ENCODE measurements around the gene DIAPH2.

The DIAPH2 gene

DNA sequence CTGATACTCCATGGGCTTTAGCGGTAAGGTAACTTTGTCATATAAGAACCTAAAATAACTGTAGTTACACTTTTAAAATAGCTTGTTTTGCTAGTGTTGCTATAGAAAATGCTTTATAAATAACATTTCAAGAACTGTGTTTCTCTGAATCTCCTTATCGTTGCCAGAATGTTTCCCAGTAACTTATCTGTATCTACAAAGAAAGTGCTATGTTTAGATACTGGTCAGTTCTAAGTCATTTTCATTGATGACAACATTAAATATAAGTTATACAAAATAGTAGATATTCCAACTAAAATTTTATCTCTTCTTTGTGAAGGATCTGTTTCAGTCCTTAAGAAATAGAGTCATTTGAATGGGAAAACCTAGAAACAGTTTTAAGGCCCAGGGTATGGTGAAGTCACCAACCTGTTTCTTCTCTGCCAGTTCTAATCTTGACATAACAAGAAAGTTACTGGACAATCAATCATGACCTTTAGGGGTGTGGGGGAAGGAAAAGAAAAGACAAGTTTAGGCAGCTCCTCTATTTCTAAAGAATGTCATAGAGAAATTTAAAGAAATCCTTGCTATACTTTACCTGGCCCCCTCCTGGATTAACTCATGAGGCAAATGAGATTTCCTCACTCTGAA lies 625.0 kb downstream of the DIAPH2 start:
- DNase-seq (ENCODE audit: low spot score), result no peak

DNA sequence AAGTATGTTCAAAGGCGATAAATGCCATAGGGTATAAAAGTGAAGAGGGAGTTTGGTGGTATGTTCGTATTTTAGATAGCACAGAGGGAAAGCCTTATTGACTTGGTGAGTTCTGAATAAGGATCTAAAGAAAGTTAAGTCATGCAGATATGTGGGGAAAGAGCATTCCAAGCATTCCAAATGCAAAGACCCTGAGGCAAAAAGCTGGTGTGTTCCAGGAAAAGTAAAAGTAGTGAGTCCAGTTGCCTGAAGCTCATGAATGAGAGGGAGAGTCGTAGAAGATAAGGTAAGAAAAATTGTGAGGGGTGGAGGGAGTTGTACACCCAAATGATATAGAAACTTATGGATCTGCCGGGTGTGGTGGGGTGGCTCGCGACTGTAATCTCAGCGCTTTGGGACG lies 625.7 kb downstream of the DIAPH2 start:
- DNase-seq (ENCODE audit: low spot score), result peak; percentile 52

DNA sequence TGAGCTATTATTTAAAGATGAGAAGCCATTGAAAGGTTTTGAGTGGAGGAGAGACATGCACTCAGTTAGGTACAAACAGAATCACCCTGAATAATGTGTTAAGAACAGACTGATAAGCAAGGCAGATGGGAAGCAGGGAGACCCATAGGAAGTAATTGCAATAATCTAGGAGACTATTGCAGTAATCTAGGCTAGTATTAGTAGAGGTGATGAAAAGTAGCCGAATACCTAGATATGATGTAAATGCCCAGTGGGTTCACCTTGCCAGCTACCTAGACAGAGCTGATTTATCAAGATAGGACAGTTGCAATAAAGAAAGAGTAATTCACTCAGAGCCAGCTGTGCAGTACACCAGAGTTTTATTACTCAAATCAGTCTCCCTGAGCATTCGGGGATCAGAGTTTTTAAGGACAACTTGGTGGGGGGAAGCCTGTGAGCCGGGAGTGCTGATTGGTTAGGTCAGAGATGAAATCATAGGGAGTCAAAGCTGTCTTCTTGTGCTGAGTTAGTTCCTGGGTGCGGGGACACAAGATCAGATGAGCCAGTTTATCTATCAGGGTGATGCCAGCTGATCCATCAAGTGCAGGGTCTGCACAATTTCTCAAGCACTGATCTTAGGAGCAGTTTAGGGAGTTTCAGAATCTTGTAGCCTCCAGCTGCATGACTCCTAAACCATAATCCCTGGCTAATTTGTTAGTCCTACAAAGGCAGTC lies 626.6 kb downstream of the DIAPH2 start:
- no peak for DNase-seq (ENCODE audit: low spot score)

DNA sequence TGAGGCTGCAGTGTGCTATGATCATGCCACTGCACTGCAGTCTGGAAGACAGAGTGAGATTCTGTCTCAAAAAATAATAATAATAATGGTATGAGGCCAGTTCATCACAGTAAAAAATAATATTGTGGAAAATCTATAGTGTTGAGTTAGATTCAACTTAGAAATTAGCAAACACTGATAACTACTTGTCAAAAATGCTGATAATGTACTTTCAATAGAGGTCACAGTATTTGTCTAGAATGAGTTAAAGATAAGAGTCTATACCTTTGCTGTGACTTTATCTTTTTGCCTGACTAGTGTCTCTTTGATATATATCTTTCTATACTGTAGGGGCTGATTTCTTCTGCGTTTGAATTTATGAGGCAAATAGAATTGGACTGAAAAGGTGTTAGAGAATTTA lies 629.7 kb downstream of the DIAPH2 start:
- DNase-seq (ENCODE audit: low spot score), result no peak

DNA sequence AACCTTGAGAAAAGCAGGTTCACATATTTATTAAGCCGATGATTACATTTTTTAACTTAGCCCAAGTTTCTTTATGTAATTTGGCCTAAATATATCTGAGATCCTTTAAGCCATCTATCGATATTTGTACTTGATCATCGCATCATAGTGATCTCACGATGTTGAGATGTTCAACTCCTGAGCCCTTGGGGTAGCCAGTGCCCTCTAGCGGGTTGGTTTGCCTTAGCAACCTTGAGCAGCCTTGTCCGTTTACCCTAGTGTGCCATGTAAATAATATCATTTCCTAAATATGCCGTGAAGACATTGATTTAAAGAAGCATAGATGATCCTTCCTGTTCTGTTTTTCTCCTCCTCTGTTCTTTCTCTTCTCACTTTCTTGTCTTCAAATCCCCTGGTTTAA lies 631.3 kb downstream of the DIAPH2 start:
- DNase-seq (ENCODE audit: low spot score), result no peak

DNA sequence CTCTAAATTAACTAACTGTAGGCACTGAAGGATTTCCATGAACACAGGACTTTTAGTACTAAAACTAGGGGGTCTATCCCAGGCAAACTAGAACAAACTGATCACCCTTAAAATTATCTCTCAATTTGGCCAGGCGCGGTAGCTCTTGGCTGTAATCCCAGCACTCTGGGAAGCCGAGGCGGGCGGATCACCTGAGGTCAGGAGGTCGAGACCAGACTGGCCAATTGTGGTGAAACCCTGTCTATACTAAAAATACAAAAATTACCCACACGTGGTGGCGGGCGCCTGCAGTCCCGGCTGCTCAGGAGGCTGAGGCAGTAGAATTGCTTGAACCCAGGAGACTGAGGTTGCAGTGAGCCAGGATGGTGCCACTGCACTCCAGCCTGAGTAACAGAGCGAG lies 635.7 kb downstream of the DIAPH2 start:
- DNase-seq (ENCODE audit: low spot score), result no peak

DNA sequence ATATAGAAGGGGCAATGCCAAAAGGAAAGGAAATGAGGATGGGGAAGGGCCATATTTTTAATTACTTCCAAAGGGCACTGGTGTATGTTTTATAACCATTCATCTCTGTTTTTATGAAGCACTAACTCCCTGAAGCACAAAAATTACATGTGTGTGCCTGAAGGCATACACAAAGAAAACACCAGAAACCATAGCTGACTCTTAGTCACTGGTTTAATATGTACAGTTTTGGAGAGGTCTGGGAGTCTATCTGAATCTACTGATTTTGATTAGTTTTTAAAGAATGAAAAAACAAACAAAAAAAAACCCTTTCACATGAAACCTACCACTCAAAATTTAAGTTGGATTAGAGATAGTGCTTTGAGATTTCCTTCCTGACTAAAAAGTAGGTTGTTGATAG lies 637.8 kb downstream of the DIAPH2 start:
- DNase-seq (ENCODE audit: low spot score), result no peak

DNA sequence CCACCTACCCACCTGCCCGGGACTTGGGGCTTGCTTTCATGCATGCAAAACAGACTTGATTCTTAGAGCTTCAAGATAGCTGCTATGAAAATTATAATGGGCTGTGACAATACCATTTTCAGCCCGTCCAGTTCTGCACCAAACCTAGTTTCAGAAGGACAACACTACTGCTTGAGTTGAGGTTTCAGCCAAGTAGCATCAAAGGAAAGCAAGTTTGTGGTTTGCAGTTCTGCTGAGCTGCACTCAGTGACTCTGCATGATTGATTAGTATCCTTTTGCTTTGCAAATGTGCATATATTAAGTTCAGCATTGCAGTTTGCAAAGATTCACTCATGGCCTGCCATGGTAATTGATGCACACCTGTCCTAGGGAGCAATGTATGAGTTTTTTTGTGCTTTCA lies 641.8 kb downstream of the DIAPH2 start:
- DNase-seq (ENCODE audit: low spot score), result no peak

DNA sequence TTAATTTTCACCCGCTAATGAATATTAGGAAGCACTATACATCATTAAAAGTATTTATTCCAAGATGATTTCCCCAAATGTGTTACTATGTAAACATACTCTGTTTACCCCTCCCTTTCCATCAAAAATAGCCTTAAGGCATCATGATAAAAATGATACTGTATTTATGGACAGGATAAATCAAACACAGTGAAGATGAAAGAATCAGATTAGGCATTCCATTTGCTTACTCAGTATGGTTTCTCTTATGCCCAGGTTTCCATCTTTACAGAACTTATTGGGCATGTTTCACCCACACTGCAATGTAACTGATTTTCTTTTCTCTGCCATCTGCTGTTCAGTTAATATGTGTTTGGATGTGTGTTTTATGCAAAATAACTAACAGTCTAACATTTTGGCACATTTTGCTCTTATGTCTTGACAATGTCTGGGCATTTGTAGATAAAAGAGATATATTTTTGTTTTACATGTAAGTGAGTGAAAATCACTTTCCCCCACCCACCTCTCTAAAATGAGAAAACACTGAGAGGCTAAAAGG lies 644.3 kb downstream of the DIAPH2 start:
- DNase-seq (ENCODE audit: low spot score), result no peak

DNA sequence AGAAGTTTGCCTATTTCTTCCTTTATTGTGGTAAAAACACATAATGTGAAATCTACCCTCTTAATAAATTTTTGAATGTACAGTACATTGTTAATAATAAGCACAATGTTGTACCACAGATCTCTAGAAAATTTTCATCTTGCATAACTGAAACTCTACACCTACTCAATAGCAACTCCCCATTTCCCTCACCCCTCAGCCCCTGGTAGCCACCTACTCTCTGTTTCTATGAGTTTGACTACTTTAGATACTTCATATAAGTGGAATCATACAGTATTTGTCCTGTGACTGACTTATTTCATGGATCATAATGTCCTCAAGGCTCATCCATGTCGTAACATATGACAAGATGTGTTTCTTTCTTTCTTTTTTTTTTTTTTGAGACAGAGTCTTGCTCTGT lies 645.5 kb downstream of the DIAPH2 start:
- DNase-seq (ENCODE audit: low spot score), result no peak

DNA sequence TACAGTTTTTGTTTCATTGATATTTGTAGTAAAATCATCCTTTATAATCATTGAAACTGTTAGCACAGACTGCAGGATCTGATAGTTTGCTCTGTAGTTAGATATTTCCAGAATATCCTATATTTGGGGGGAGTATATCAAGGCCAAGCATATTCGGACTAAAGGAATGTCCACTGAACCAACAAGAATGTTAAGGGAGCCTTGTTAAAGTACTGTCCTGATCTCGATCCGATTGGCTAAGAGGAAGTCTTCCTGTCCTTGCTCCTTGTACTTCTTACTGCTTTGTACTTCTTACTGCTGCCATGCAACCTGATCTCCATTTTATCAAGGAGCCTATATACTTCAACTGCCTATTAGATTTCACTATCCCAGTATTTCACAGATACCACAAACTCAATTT lies 648.3 kb downstream of the DIAPH2 start:
- no peak for DNase-seq (ENCODE audit: low spot score)

DNA sequence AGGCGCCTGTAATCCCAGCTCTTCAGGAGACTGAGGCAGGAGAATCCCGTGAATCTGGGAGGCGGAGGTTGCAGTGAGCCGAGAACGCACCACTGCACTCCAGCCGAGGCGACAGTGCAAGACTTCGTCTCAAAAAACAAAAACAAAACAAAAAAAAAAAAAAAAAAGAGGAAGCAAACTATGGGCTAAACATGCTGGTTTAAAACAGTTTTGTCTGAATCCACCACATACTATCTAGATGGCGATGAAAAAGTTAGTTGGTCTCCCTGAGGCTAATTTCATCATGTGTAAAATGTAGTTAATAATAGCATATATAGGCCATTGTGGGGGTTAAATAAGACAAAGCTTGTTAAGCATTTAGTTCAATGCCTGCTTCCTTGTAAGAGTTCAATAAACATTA lies 650.2 kb downstream of the DIAPH2 start:
- no peak for DNase-seq (ENCODE audit: low spot score)

DNA sequence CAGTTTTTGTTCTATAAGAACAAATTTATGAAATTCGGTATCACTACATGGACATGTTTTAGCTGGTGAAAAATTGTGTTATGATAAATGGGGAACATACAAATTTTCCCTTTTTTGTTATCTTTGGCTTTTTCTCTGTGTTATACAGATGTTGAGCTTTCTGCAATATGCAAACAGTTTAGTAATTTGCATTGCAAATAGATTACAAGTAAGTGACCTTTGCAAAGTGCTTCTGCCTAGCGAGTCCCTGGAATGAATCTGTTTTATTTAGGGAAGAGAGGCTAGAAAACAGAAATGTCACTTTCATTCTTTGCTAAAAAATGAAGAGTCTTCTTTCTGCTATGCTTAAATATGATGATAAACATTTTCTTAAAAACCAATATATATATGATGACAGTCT lies 660.1 kb downstream of the DIAPH2 start:
- no peak for DNase-seq (ENCODE audit: low spot score)

DNA sequence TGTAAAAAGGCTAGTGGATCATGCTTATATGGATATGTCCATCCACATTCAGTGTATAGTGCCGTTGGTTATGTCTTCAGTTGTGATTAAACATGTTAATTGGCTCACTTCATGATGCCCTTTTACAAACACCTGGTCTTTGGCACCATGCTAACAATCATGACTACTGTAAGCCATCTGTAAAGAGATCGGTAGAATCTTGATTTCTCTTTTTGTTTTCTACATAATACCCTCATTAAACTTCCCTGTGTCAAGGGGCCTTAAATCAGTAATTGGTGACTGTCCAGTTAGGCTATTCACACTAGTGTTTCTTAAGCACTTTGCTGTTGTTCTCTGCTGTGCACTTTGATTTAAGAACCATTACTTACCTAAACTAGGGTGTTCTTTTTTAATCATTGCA lies 674.3 kb downstream of the DIAPH2 start:
- no peak for DNase-seq (ENCODE audit: low spot score)

DNA sequence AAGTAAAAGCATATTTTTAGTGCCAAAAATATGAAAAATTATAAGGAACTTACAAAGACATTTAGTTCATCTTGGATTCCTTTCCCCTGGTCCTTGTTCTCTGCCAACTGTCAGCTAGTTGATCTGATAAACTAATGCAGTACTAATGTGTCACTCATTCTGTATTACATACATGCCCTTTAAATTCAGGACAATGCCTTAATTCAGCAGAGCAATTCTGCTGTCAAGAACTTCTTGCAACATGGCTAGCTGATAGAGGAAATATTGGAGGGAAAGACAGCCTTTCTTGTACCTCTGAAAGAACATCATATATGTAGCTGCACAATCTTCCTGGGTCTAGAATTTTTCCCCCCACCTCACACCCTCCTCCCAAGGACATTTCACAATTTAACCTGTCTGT lies 679.2 kb downstream of the DIAPH2 start:
- no peak for DNase-seq (ENCODE audit: low spot score)

DNA sequence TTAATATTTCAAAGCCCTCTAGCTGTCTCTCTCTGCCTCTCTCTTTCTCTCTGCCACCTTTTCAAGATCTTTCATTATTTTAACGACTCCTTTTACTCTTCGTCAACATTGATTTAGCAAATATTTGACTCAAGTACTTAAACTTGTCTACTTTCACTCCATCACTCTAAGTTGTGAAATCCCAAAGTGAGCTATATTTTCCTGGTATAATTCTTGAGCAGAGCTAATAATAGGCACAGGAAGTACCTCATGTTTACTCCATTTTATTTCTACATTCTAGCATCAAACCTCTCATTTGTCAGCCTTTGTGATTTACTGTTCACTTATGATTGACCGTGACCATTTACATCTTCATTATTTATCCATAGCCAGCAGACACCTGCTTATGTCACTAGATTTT lies 681.6 kb downstream of the DIAPH2 start:
- DNase-seq (ENCODE audit: low spot score), result no peak

DNA sequence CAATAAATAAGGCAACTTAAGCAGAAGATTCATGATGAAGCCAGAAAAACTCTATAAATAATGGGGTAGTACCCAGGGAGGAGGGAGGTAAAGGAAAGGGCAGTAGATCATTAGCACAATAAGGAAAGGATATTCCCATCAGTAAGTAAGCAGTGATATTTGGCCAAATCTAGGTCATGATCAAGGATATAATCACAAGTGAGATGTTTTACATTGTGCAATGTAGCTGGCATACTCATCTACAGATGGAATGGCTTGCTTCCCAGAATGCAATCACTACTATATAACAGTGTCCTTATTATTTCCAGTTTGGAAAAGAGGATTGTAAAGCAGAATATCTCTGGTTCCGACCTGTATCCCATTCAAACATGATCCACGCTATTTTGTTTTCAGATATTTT lies 682.5 kb downstream of the DIAPH2 start:
- no peak for DNase-seq (ENCODE audit: low spot score)

DNA sequence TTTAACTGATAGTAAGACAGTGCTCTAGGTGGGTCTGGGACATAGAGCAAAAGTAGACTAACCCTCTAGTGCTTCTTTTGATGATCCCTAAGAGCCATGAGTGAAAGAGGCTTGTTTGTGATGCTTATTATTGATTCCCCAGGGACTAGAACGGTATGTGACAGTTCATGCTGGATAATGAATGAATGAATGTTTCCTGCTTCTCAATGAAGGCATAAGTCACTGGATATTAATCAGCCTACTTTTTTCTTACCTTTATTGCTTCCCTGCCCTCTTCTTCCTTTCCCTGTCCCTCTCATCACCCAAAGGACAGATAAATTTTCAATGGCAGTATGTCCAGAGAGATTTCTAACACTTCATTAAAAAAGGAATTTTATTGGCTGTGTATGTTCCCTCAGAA lies 685.3 kb downstream of the DIAPH2 start:
- no peak for DNase-seq (ENCODE audit: low spot score)

DNA sequence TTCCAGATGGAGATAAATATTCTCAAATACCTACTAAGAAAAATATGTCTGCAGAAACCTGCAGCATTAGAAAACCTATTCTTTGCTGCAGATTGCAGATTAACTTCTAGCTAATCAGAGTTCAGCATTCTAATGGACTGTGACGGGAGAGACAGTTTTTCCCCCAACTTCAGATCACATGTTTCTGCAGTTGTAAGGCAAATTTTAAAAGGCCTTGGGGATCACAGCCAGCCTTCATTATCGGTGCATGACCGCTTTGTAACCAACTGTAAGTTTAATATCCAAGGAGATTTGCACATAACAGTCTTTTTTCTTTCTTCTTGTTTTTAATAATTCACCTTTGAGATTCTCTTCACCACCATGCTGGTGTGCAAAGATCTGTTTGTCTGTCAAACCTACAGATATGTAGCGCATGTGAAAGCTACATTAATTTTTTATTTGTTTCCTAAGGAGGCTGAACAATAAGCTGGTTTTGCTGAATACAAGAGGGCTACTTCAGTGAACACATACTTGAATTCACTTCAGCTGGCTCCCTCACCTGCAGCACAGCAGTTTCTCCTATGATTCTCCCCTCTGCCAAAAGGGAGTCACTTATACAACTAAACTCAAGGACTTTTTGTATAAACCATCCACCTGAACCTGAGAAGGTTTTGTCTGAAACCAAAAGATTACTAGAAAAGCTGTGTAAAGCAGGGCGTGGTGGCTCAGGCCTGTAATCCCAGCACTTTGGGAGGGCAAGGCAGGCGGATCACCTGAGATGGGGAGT lies 687.5 kb downstream of the DIAPH2 start:
- no peak for DNase-seq (ENCODE audit: low spot score)

DNA sequence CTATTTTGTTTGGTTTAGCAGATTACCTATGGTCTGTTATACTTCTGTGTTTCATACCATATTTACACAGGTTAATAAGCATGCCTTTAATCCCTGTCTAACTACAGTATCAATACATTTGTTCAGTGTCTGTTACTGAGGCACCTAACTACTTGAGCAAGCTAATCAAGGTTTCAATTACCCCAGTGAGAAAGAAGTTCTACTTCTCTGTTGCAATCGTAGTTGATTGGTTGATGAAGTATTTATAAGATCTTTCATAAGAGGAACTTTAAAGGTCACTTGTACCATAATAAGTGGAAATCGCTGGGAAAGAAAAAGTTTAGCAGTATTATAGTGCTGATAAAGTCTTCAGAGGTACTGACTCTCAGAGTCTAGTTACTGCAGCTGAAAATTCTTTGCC lies 689.6 kb downstream of the DIAPH2 start:
- no peak for DNase-seq (ENCODE audit: low spot score)

DNA sequence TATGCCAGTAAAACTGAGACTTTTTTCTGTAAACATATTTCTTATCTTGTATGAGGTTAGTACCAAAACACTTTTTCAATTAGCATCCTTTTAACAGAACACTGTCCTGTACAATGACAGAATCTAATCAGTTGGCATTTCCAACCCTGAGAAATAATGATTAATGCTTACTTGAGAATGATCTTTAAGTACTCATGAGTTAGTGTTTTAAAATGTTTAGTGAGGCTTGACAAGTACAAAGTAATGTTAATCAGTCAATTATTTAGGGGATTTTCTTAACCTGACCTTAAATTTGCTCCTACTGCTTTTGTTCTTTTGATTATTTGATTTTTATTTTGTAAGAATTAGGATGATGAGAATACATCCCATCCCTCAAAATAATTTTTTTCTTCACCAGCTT lies 695.6 kb downstream of the DIAPH2 start:
- DNase-seq (ENCODE audit: low spot score), result no peak

DNA sequence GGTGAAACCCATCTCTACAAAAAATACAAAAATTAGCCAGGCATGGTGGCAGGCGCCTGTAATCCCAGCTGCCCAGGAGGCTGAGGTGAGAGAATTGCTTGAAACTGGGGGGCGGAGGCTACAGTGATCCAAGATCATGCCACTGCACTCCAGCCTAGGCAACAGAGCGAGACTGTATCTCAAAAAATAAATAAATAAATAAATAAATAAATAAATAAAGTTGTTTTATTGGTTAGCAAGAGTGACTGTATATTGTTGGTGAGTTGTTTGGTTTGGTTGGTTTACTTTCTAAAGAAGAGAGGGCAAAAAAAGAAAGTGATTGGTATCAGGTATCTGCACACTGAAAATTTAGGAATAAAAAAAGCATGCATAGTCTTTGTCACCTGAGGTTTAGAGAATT lies 700.0 kb downstream of the DIAPH2 start:
- DNase-seq (ENCODE audit: low spot score), result no peak

DNA sequence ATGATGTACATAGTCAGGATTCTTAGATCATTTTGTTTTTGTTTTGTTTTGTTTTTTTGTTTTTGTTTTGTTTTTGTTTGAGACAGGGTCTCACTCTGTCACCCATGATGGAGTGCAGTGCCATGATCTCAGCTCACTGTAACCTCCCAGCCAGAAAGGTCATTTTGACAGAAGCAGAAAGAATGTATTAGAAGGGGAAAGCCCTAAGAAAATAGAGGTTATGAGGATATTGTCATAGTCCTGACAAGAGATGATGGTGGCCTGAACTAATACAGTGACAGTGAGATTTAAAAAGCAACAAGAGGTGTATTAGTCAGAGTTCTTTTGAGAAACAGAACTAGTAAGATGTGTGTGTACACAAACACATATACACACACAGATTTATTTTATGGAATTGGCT lies 702.4 kb downstream of the DIAPH2 start:
- no peak for DNase-seq (ENCODE audit: low spot score)

Measured in ecto neural progenitor cell (in vitro differentiated cells).